CD4-positive, alpha-beta T cell treated with Interleukin-17A for 1 hour (primary cell): ENCODE measurements around the gene RAI14.

Experiments used
- DNase-seq: peaks from one replicate; pipeline ENCODE4 v3.0.0-alpha.2; 2020

RAI14 gene

DNA sequence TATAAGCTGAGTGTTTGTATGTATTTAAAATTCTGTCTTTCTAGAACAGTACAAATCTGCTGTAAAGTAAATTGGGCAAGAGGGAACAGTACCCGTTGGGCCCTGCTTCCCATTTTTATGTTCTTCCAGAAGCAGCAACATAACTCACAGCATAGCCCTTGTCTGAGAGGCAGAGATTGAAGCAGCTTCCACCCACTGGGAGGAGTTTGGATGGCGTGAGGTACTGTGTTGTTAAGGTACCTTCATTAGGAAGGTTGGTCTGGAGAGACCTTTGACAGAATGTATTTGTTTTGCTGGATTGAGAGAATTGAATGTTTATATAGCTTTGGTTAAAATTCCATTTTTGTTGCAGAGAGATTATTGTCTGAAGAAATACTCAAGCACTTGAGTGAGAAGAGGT lies 24.8 kb downstream of the RAI14 start:
- no peak for DNase-seq

- no peak for DNase-seq
Measured at GRCh38 chr5:34682926-34683623, 26.9 kb downstream of the RAI14 start.

GRCh38 chr5:34684281-34684979 lies 28.3 kb downstream of the RAI14 start:
- DNase-seq = no peak

DNA sequence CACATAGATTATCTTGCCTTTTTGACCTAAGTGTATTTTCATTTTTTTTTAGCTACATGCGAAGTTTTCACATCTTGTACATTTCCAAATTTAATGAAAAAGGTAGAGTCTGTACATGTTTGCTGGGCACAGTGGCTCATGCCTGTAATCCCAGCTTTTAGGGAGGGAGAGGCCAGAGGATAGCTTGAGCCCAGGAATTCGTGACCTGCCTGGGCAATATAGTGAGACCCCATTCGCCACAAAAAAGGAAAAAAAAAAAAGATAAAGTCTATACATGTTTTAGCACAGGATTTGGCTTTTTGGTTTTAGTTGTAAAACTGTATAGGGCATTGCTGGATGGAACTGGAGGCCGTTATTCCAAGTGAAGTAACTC lies 28.8 kb downstream of the RAI14 start:
- DNase-seq = no peak

GRCh38 chr5:34685485-34686165 lies 29.5 kb downstream of the RAI14 start:
- no peak for DNase-seq

- DNase-seq = no peak
Measured at GRCh38 chr5:34686762-34687268, 30.7 kb downstream of the RAI14 start.

GRCh38 chr5:34687269-34688011 lies 31.3 kb downstream of the RAI14 start:
- DNase-seq = no peak

GRCh38 chr5:34688015-34688810 lies 32.1 kb downstream of the RAI14 start:
- no peak for DNase-seq

- no peak for DNase-seq
Measured at GRCh38 chr5:34690301-34690700, 34.2 kb downstream of the RAI14 start.

GRCh38 chr5:34690898-34691297 lies 34.8 kb downstream of the RAI14 start:
- DNase-seq = no peak

DNA sequence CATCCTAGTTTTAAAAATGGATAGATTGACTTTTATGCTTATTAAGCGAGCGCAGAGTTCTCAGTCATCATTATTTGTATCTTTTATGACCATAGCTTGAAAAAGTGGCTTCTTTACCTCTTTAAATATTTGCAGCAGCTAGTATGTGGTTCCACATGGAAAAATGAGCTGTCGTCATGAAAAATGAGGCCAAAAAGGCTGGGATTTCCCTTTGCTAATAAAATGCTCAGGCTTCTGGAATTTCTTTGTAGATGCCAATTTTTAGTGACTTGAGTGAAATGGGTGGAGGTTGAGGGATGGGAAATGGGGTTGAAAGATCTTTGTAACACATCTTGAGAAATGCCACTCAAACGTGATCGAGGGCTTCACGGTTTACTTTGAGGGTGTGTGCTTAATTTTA lies 35.2 kb downstream of the RAI14 start:
- no peak for DNase-seq

DNA sequence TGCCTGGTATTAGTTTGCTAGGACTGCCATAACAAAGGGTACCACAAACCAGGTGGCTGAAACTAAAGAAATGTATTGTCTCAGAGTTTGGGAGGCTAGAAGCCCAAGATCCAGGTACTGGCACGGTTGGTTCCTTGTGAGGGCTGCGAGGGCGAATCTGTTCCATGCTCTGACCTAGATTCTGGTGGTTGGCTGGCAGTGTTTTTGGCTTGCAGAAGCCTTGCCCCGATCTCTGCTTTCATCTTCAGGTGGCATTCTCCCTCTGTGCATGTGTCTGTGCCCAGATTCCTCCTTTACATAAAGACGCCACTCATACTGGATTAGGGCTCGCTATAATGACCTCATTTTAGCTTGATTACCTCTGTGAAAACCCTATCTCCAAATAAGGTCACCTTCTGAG lies 36.7 kb downstream of the RAI14 start:
- DNase-seq = no peak

GRCh38 chr5:34694012-34694411 lies 37.9 kb downstream of the RAI14 start:
- DNase-seq = no peak

GRCh38 chr5:34694685-34695084 lies 38.6 kb downstream of the RAI14 start:
- no peak for DNase-seq

DNA sequence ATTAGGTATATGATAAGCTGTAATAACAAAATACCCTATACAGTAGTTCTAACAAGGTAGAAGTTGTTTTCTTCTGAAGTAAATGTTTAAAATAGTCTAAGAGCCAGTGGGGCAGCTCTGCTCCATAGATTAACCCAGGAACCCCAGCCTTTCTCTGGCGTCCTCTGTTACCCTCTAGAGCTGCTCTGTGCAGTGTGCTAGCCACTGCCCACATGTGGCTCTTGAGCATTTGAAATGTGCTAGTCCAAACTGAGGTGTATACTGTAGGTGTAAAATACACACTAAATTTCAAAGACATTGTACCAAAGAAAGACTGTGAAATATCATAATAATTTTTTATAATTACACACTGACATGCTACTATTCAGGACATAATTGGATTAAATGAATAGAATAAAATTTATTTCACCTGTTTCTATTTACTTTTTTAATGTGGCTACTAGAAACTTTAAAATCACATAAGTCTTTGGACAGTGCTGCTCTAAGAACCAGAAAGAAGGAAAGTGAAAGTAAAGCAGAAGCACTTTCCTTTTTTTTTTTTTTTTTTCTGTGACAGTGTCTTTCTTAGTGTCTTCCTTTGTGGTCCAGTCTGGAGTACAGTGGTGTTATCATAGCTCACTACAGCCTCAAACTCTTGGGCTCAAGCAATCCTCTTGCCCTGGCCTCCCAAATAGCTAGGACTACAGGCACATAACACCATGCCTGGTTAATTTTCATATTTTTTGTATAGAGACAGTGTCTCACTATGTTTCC lies 39.3 kb downstream of the RAI14 start:
- no peak for DNase-seq

- DNase-seq = no peak
Measured at GRCh38 chr5:34697308-34698108, 41.4 kb downstream of the RAI14 start.

- no peak for DNase-seq
Measured at GRCh38 chr5:34698109-34698419, 41.9 kb downstream of the RAI14 start.

DNA sequence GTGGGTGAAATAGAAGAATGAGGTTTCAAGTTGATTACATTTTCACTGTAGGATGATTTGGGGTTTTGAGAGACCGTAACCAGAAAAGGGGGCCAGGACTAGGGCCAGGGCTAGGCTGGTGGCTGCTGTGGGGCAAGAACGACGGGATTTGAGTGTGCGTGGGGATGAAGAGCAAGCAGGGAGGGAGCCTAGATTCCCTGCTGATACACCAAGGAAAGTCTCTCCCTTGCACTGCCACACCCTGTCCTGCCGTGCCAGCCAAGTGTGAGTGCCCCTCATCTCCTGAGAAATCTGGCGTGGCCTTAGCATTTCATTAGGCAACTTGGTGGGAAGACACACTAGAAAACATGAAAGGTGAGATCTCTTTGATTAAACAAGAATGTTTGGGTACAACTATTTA lies 42.6 kb downstream of the RAI14 start:
- DNase-seq = no peak

DNA sequence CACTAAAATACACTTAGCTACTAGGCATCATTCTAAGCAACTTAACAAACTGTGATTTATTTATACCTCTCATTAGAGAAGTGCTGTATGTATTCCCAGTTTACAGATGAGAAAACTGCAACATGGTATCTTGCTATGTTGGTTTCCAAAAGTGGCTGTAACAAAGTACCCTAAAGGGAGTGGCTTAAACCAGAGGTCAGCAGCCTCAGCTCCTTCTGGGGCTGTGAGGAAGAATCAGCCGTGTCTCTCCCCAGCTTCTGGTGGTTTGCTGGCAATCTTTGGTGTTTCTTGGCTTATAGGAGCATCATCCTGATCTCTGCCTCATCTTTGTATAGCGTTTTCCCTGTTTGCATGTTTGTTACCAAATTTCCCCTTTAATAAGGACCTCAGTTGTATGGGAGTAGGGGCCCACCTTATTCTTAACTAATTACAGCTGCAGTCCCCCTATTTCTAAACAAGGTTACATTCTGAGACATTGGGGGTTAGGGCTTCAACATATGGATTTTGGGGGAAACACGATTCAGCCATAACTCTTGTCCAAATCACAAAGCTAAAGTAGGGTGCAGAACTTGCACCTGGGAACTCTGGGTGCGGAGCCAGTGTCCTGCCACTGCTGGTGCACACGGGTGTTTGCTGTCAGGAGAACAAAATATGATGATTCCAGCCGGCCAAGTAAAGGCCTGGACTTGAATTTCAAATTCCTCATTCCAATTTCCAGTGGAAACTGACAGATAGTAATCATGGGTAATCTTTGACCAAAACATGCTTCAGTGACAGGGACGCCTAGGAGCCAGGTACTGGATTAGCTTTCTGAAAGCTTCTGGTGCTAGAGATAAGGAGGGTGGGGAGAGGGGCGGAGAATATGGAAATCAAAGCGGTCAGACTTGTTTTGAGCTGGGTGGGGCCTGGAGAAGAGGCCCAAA lies 43.3 kb downstream of the RAI14 start:
- no peak for DNase-seq

DNA sequence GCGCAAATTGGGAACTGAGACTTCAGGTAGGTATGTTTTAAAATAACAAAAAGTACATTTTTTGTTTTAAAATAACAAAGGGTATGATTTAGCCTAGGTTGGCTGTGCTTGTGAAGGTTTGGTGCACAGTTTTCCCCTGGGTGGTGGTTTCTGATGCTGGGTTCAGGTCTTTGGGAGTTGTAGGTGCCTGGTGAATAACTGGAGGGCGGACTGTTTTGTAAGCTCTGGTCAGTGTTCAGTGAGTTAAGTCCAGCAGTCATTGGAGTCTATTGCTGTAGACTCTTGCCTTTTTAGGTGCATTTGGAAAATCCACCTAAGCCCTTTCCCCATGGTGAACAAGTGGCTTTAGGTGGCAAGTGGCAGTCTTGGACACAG lies 43.9 kb downstream of the RAI14 start:
- no peak for DNase-seq
